ENCODE results near the gene TRIM31. TPM values are rescaled to one million over a fixed set of nuclear protein-coding genes. Genes with fewer than 3 reads are reported as not detected.

The TRIM31 gene
- total RNA-seq, 1 donor from 2014 or later = not detected

GRCh38 chr6:30135757-30136156, 22.9 kb upstream of the TRIM31 start, which contains the start of gene TRIM40:
Gene TRIM40 (plus strand): TSS chr6:30136140. CDS start chr6:30137037, 897 bp downstream.
- H3K27ac ChIP-seq = no peak within 1 kb of the TSS
- DNase-seq (ENCODE audit: low spot score in 2 of 2) = no peak
- H3K27me3 ChIP-seq = no peaks in the 10 kb centered on the region
- no peaks in the 10 kb centered on the region for H3K4me1 ChIP-seq
- no peak within 1 kb of the TSS for H3K4me3 ChIP-seq
- no peaks in the 10 kb centered on the region for H3K36me3 ChIP-seq
- no peak for TF ChIP-seq CTCF (IDR thresholded peaks at IDR 0.05)
- intact Hi-C loops (cut with DNase I) = loop anchor here (10.0 kb wide), 1 partner anchor 291 kb away; no protein-coding TSS in a partner anchor
- no peaks in the 10 kb centered on the region for H3K9me3 ChIP-seq

DNA sequence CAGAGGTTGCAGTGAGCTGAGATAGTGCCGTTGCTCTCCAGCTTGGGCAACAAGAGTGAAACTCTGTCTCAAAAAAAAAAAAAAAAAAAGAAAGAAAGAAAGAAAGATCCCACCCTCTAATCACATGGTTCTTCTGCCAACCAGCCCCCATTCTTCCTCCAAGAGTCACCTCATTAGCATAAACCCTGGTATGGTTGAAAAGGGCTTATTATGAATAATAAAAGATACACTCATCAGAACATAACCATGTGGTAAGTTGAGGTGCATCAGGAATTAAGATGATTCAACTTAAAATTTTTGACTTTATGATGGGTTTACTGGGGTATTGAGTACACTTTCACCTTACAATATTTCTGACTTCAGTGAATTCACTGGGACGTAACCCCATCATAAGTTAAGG, 22.3 kb upstream of the TRIM31 start:
- H3K27me3 ChIP-seq = peaks cover under 1% of the 10 kb centered on the region
- DNase-seq (ENCODE audit: low spot score in 2 of 2) = no peak
- H3K4me3 ChIP-seq = no peak overlapping the region
- no peaks in the 10 kb centered on the region for H3K36me3 ChIP-seq
- intact Hi-C loops (cut with DNase I) = loop anchor here (10.0 kb wide), 1 partner anchor 290 kb away; no protein-coding TSS in a partner anchor
- no peak for TF ChIP-seq CTCF (IDR thresholded peaks at IDR 0.05)
- H3K27ac ChIP-seq = no peak overlapping the region
- H3K9me3 ChIP-seq = no peaks in the 10 kb centered on the region
- H3K4me1 ChIP-seq = no peaks in the 10 kb centered on the region

DNA sequence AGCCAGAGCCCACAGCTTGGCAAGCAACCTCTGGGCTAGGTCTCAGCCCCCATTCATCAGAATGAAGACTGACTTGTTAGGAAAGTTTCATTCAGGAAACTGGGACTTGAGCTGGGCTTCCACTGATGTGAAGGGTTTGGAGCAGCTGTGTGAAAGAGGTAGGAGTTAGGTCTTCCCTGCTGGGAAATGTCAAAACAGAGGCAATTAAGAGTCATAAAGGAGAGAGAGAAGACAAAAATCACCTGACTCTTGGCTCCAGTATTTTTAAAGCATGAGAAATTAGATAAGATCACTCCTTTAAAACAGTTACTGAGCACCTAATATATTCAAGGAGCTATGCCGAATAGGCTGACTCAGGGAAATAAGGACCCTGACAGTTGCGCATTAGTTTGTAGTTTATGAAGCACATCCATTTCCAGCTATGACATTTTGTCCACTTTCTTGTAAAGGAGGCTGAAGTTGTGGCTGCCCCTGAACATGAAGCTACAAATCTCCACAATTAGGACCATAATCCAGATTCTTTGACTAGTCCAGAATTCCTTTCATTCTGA, 19.1 kb upstream of the TRIM31 start:
- Histone ChIP-seq H3K36me3 (no peaks in the 10 kb centered on the region), H3K9me3 (no peaks in the 10 kb centered on the region), H3K27ac (no peak overlapping the region), H3K27me3 (peaks cover 19% of the 10 kb centered on the region), H3K4me3 (no peak overlapping the region), H3K4me1 (peaks cover 0 to 4% of the 10 kb centered on the region in 2 donors)
- DNase-seq (ENCODE audit: low spot score in 2 of 2) = no peak
- intact Hi-C loops (cut with DNase I) = loop anchor here (1.0 to 10.0 kb wide), 2 partner anchors 29 to 287 kb away; no protein-coding TSS in a partner anchor
- no peak for TF ChIP-seq CTCF (IDR thresholded peaks at IDR 0.05)

DNA sequence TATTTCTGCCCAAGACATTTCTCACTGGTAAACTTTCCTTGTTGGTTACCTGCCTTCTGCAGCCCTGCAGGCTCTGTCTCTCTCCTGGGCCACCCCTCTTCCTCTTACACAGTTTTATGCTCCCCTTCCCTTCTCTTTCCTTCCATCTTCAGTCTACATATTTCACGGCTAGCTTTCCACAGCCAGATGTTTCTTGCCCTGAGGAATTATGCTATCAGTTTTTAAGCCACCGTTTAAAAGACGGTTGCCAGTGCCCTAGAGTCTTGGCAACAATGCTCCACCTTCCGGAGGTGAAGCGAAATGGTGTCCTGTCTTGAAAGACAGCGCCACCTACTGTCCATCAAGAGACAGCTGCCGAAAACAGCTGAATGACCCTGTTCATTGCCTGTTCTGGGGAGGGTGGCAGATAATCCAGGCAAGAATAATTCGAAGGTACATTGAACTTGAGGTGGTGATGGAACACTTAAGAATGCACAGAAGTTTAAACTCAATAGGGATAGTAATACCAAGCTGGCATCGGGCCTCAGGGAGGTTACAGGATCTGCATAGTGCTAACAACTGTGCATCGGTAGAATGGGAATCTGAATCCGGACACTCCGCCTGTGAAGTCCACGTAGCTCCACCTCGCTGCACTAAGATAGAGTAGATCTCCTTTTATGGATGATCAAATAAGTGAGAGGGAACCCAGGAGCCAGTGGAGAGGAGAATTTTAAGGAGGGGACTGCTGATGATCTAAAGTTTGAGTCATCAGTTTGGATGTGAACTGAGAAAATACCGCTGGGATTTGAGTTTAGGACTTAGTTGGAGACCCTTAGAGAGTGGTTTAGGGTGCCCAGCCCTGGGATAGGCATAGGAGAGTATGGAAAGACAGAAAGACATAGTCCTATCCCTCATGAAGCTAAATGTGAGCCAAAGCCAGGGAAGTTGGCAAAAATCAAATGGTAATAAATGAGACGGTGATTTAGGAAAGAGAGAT, 18.3 kb upstream of the TRIM31 start:
- Histone ChIP-seq H3K27me3 (peaks cover 19% of the 10 kb centered on the region), H3K4me3 (no peak overlapping the region), H3K9me3 (no peaks in the 10 kb centered on the region), H3K27ac (no peak overlapping the region), H3K4me1 (peaks cover 0 to 4% of the 10 kb centered on the region in 2 donors), H3K36me3 (no peaks in the 10 kb centered on the region)
- intact Hi-C loops (cut with DNase I) = loop anchor here (1.0 to 10.0 kb wide), 2 partner anchors 28 to 286 kb away; no protein-coding TSS in a partner anchor
- peak in 1 of 2 donors; percentile 80 for DNase-seq (ENCODE audit: low spot score in 2 of 2)
- peak; percentile 88 to 95 (median 91) for TF ChIP-seq CTCF (IDR thresholded peaks at IDR 0.05)

- no peak for TF ChIP-seq CTCF (IDR thresholded peaks at IDR 0.05)
- intact Hi-C loops (cut with DNase I) = loop anchor here (10.0 kb wide), 1 partner anchor 285 kb away; no protein-coding TSS in a partner anchor
- no peak for DNase-seq (ENCODE audit: low spot score in 2 of 2)
- Histone ChIP-seq H3K4me1 (peaks cover 0 to 4% of the 10 kb centered on the region in 2 donors), H3K36me3 (no peaks in the 10 kb centered on the region), H3K27ac (no peak overlapping the region), H3K27me3 (peaks cover 23% of the 10 kb centered on the region), H3K9me3 (no peaks in the 10 kb centered on the region), H3K4me3 (no peak overlapping the region)
Measured at GRCh38 chr6:30130179-30130679, 17.3 kb upstream of the TRIM31 start.

Measured in ascending aorta (tissue), 2 donors.